ENCODE results near the gene KCNIP4. TPM values are rescaled to one million over a fixed set of nuclear protein-coding genes. Genes with fewer than 3 reads are reported as not detected.

The KCNIP4 gene
- total and polyA plus RNA-seq, 8 donors = 0.05 TPM; not detected in 7

GRCh38 chr4:20954541-20954940 lies 994.0 kb downstream of the KCNIP4 start:
- Histone ChIP-seq H3K27ac (no peak overlapping the region), H3K9me3 (no peaks in the 10 kb centered on the region), H3K27me3 (no peaks in the 10 kb centered on the region), H3K36me3 (no peaks in the 10 kb centered on the region), H3K4me3 (no peak overlapping the region), H3K4me1 (no peaks in the 10 kb centered on the region)
- intact Hi-C loops (cut with DNase I) = no loop called here
- FAIRE-seq (no peak), ATAC-seq (no peak), DNase-seq (no peak)
- 54 to 70% methylated on average over 5 of the region's 5 CpGs for WGBS, 2 donors
- TF ChIP-seq, protein P1, sequence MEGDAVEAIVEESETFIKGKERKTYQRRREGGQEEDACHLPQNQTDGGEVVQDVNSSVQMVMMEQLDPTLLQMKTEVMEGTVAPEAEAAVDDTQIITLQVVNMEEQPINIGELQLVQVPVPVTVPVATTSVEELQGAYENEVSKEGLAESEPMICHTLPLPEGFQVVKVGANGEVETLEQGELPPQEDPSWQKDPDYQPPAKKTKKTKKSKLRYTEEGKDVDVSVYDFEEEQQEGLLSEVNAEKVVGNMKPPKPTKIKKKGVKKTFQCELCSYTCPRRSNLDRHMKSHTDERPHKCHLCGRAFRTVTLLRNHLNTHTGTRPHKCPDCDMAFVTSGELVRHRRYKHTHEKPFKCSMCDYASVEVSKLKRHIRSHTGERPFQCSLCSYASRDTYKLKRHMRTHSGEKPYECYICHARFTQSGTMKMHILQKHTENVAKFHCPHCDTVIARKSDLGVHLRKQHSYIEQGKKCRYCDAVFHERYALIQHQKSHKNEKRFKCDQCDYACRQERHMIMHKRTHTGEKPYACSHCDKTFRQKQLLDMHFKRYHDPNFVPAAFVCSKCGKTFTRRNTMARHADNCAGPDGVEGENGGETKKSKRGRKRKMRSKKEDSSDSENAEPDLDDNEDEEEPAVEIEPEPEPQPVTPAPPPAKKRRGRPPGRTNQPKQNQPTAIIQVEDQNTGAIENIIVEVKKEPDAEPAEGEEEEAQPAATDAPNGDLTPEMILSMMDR (IDR thresholded peaks at IDR 0.05) = no peak

- FAIRE-seq (no peak), ATAC-seq (no peak), DNase-seq (no peak)
- H3K27me3 ChIP-seq = no peaks in the 10 kb centered on the region
- H3K27ac ChIP-seq = no peak overlapping the region
- no peaks in the 10 kb centered on the region for H3K9me3 ChIP-seq
- H3K4me1 ChIP-seq = no peaks in the 10 kb centered on the region
- TF ChIP-seq, protein P1 (IDR thresholded peaks at IDR 0.05) = no peak
- no peak overlapping the region for H3K4me3 ChIP-seq
- intact Hi-C loops (cut with DNase I) = no loop called here
- H3K36me3 ChIP-seq = no peaks in the 10 kb centered on the region
Measured at GRCh38 chr4:20944961-20945360, 1003.6 kb downstream of the KCNIP4 start.

DNA sequence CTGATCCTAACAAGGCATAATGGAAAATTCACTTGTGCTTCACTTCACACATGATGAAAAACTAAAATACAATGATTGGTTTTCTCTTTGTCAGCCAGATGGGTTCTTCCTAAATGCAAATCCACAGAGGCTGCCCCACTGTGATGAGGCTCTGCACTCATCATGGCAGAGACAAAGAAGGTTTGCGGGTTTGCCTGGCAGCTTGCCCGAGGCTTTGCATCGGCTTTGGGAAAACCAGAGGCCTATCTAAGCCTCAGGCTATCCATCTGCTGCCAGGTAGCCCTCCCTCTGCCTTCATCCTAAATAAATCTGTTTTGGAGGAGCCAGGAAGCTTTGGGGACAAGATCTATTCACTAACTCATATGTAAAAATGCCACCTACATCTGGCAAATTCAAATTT lies 1004.1 kb downstream of the KCNIP4 start:
- Histone ChIP-seq H3K4me1 (no peaks in the 10 kb centered on the region), H3K36me3 (no peaks in the 10 kb centered on the region), H3K9me3 (no peaks in the 10 kb centered on the region), H3K27ac (no peak overlapping the region), H3K4me3 (no peak overlapping the region), H3K27me3 (no peaks in the 10 kb centered on the region)
- WGBS, 2 donors = 70 to 81% methylated on average over 3 of the region's 3 CpGs
- intact Hi-C loops (cut with DNase I) = no loop called here
- TF ChIP-seq, protein P1 (IDR thresholded peaks at IDR 0.05) = no peak
- no peak for ATAC-seq
- DNase-seq = peak in 1 of 6 donors; percentile 17
- no peak for FAIRE-seq

- intact Hi-C loops (cut with DNase I) = no loop called here
- H3K36me3 ChIP-seq = no peaks in the 10 kb centered on the region
- FAIRE-seq = no peak
Measured at GRCh38 chr4:20938204-20938603, 1010.4 kb downstream of the KCNIP4 start.

GRCh38 chr4:20926529-20926928 lies 1022.0 kb downstream of the KCNIP4 start:
- Histone ChIP-seq H3K4me1 (no peaks in the 10 kb centered on the region), H3K27ac (no peak overlapping the region), H3K9me3 (no peaks in the 10 kb centered on the region), H3K36me3 (no peaks in the 10 kb centered on the region), H3K27me3 (no peaks in the 10 kb centered on the region), H3K4me3 (no peak overlapping the region)
- no peak for DNase-seq
- ATAC-seq = no peak
- TF ChIP-seq, protein P1 (IDR thresholded peaks at IDR 0.05) = no peak
- intact Hi-C loops (cut with DNase I) = no loop called here
- FAIRE-seq = no peak

More at GRCh38 chr4:20938204-20938603, 1010.4 kb downstream of the KCNIP4 start:
- H3K4me1 ChIP-seq = no peaks in the 10 kb centered on the region
- no peaks in the 10 kb centered on the region for H3K27me3 ChIP-seq
- H3K4me3 ChIP-seq = no peak overlapping the region
- 52 to 57% methylated on average over 2 of the region's 2 CpGs for WGBS, 2 donors
- ATAC-seq (no peak), DNase-seq (no peak)
- TF ChIP-seq, protein P1 (IDR thresholded peaks at IDR 0.05) = no peak
- no peaks in the 10 kb centered on the region for H3K9me3 ChIP-seq
- H3K27ac ChIP-seq = no peak overlapping the region

All from pancreas (tissue), 10 donors.